Measurements from ENCODE around the gene ST6GAL1. TPM values are rescaled to one million over a fixed set of nuclear protein-coding genes. Genes with fewer than 3 reads are reported as not detected.
A peak's percentile ranks its signal among the peaks of the same experiment; 100 is the strongest.

The ST6GAL1 gene
- total and polyA plus RNA-seq, 10 of the 15 experiments (the other 5 are each of a cell fraction or from before 2014, with no cell fraction given): 74.2 to 248 (median 149) TPM

DNA sequence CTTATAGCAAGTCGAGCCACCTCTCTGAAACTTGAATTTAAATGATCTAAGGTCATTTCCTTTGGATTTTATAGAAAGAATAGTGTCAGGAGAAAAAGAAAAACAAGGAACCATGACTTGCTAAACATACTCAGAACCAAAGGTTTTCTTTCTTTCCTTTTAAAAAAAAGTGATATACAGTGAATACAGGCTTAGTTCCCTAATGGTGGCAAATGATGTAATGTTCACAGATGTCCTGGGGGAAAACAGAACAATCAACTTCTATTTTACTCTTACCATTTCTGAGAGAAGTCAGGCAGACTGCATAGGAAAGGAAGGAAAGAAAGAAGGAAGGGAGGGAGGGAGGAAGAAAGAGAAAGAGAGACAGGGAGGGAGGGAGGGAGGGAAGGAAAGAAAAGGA lies 56.5 kb downstream of the ST6GAL1 start:
- H4K20me1 ChIP-seq (ENCODE audit: control insufficient read depth, insufficient read depth): no peaks in the 10 kb centered on the region
- H3K4me3 ChIP-seq: no peak overlapping the region
- in situ Hi-C loops (cut with MboI) (no loop called here), intact Hi-C loops (cut with micrococcal nuclease; ENCODE audit: unreplicated experiment) (loop anchor here (5.0 kb wide), 2 partner anchors 40 to 55 kb away; partner anchors contain the start of gene ST6GAL1)
- SMC1A ChIA-PET (ENCODE audit: uncharacterized antibody, unreplicated experiment): interaction anchor here (1.0 to 5.6 kb wide), 2 partner anchors 54 to 78 kb away, joined by 3 to 42 read pairs; no protein-coding TSS in a partner anchor
- 0% methylated on average over 1 of the region's 1 CpG for WGBS (ENCODE audit: insufficient coverage, insufficient replicate concordance, low lambda C conversion rate, missing lambda C conversion rate)
- H3K4me1 ChIP-seq (ENCODE audit: control insufficient read depth, insufficient read depth, low read length): peaks cover 53% of the 10 kb centered on the region
- H3K4me2 ChIP-seq (ENCODE audit: control insufficient read depth, insufficient read depth): peak overlapping the region; percentile 81
- peak overlapping the region; percentile 53 for H3K9ac ChIP-seq (ENCODE audit: control insufficient read depth, insufficient read depth, low read length)
- no TSS peak for BruUV-seq (replicated peaks)
- DNase-seq (ENCODE audit: low read depth, low spot score) (no peak), ATAC-seq (no peak), FAIRE-seq (no peak)
- CTCF ChIA-PET: no interaction called here
- TF ChIP-seq ATF7 (IDR thresholded peaks at IDR 0.05; ENCODE audit: low read depth) (0 out of 2 replicates have a peak, but pooled peaks have one; percentile 36), EGR1 (IDR thresholded peaks at IDR 0.05; ENCODE audit: borderline replicate concordance in 1 of 2, low read depth in 2 of 2, low read length in 2 of 2) (no peak)
- RAD21 ChIA-PET (ENCODE audit: unreplicated experiment): interaction anchor here (1.3 to 1.6 kb wide), 2 partner anchors 35 to 57 kb away, joined by 4 to 5 read pairs; no protein-coding TSS in a partner anchor
- H3K27ac ChIP-seq (ENCODE audit: control insufficient read depth, insufficient read depth): peak overlapping the region; percentile 82
- POLR2A ChIA-PET: no interaction called here
- H2AFZ ChIP-seq (ENCODE audit: control insufficient read depth, low read depth, low read length): peak overlapping the region; percentile 51
- H3K36me3 ChIP-seq (ENCODE audit: control insufficient read depth in 2 of 2, insufficient read depth in 2 of 2, low read length in 1 of 2): peaks cover 0 to 9% of the 10 kb centered on the region in 2 experiments; a peak in 3 of 4 replicates
- H3K9me3 ChIP-seq (replicated peaks; ENCODE audit: control insufficient read depth, insufficient read depth, low read length): peaks cover 3% of the 10 kb centered on the region; the same call in 1 of the 3 replicates
- peaks cover 25% of the 10 kb centered on the region for H3K79me2 ChIP-seq (ENCODE audit: control insufficient read depth, insufficient read depth, low read length)
- no peaks in the 10 kb centered on the region for H3K27me3 ChIP-seq (replicated peaks in 1 of 2; ENCODE audit: control insufficient read depth in 2 of 2, insufficient read depth in 2 of 2, low read length in 1 of 2)

- Histone ChIP-seq H3K4me2 (ENCODE audit: control insufficient read depth, insufficient read depth) (peak overlapping the region; percentile 58), H3K79me2 (ENCODE audit: control insufficient read depth, insufficient read depth, low read length) (peaks cover 35% of the 10 kb centered on the region), H3K9me3 (replicated peaks; ENCODE audit: control insufficient read depth, insufficient read depth, low read length) (peaks cover 3% of the 10 kb centered on the region; the same call in 1 of the 3 replicates), H3K27ac (ENCODE audit: control insufficient read depth, insufficient read depth) (peak overlapping the region; percentile 67), H3K4me1 (ENCODE audit: control insufficient read depth, insufficient read depth, low read length) (peaks cover 67% of the 10 kb centered on the region), H3K9ac (ENCODE audit: control insufficient read depth, insufficient read depth, low read length) (peak overlapping the region; percentile 24; the same call in 1 of the 2 replicates), H4K20me1 (ENCODE audit: control insufficient read depth, insufficient read depth) (no peaks in the 10 kb centered on the region), H3K4me3 (no peak overlapping the region), H3K27me3 (replicated peaks in 1 of 2; ENCODE audit: control insufficient read depth in 2 of 2, insufficient read depth in 2 of 2, low read length in 1 of 2) (no peaks in the 10 kb centered on the region), H3K36me3 (ENCODE audit: control insufficient read depth in 2 of 2, insufficient read depth in 2 of 2, low read length in 1 of 2) (peaks cover 0 to 9% of the 10 kb centered on the region in 2 experiments; a peak in 3 of 4 replicates), H2AFZ (ENCODE audit: control insufficient read depth, low read depth, low read length) (no peak overlapping the region)
- in situ Hi-C loops (cut with MboI): no loop called here
- FAIRE-seq: peak; percentile 31
- ChIA-PET CTCF (interaction anchor here (0.9 to 2.2 kb wide), 15 partner anchors 10 to 1045 kb away, joined by 3 to 10 read pairs (median 4); partner anchors contain the start of gene RPL39L), RAD21 (ENCODE audit: unreplicated experiment) (interaction anchor here (0.6 to 4.4 kb wide), 17 partner anchors 8 to 139 kb away, joined by 3 to 43 read pairs (median 6); no protein-coding TSS in a partner anchor), POLR2A (interaction anchor here (0.8 to 5.5 kb wide), 12 partner anchors 11 to 56 kb away, joined by 3 to 37 read pairs (median 6); no protein-coding TSS in a partner anchor), SMC1A (ENCODE audit: uncharacterized antibody, unreplicated experiment) (interaction anchor here (0.9 to 5.6 kb wide), 21 partner anchors 11 to 177 kb away, joined by 3 to 83 read pairs (median 4); no protein-coding TSS in a partner anchor)
- DNase-seq (ENCODE audit: low read depth, low spot score): no peak
- ATAC-seq: peak; percentile 81
- BruUV-seq (replicated peaks): no TSS peak
- intact Hi-C loops (cut with micrococcal nuclease; ENCODE audit: unreplicated experiment): loop anchor here (5.0 kb wide), 2 partner anchors 38 to 57 kb away; partner anchors contain the start of gene ST6GAL1
- 11% methylated on average over 3 of the region's 3 CpGs for WGBS (ENCODE audit: insufficient coverage, insufficient replicate concordance, low lambda C conversion rate, missing lambda C conversion rate)
- no peak for TF ChIP-seq PML (IDR thresholded peaks at IDR 0.05; ENCODE audit: low read length)
- no peak for TF ChIP-seq NFYA (IDR thresholded peaks at IDR 0.05; ENCODE audit: borderline replicate concordance, low read depth, low read length)
- no peak for TF ChIP-seq SRF (IDR thresholded peaks at IDR 0.05; ENCODE audit: low read depth in 2 of 2, low read length in 2 of 2)
- TF ChIP-seq JUND (IDR thresholded peaks at IDR 0.05; ENCODE audit: low read depth, low read length): 0 out of 2 replicates have a peak, but pooled peaks have one; percentile 21
- TF ChIP-seq ZBED1 (IDR thresholded peaks at IDR 0.05; ENCODE audit: borderline replicate concordance): no peak
- no peak for TF ChIP-seq RFX5 (IDR thresholded peaks at IDR 0.05; ENCODE audit: low read depth, low read length)
- no peak; the same call in 1 of the 2 replicates for TF ChIP-seq NR2F1 (conservative IDR thresholded peaks at IDR 0.05)
- 0 out of 2 replicates have a peak, but pooled peaks have one; percentile 25 for TF ChIP-seq TBL1XR1 (IDR thresholded peaks at IDR 0.05; ENCODE audit: low read depth, low read length)
- TF ChIP-seq GATAD2B (conservative IDR thresholded peaks at IDR 0.05; ENCODE audit: low read depth): no peak
- no peak for TF ChIP-seq CHD2 (IDR thresholded peaks at IDR 0.05; ENCODE audit: borderline replicate concordance, low read depth, low read length)
- TF ChIP-seq KDM1A (IDR thresholded peaks at IDR 0.05; ENCODE audit: borderline replicate concordance): no peak
- TF ChIP-seq SIX5 (IDR thresholded peaks at IDR 0.05; ENCODE audit: low read depth, low read length, severe bottlenecking): no peak
- TF ChIP-seq BCL11A (IDR thresholded peaks at IDR 0.05; ENCODE audit: low read depth, low read length): 0 out of 2 replicates have a peak, but pooled peaks have one; percentile 6
- no peak for TF ChIP-seq RBBP5 (conservative IDR thresholded peaks at IDR 0.05)
- TF ChIP-seq, protein P1, sequence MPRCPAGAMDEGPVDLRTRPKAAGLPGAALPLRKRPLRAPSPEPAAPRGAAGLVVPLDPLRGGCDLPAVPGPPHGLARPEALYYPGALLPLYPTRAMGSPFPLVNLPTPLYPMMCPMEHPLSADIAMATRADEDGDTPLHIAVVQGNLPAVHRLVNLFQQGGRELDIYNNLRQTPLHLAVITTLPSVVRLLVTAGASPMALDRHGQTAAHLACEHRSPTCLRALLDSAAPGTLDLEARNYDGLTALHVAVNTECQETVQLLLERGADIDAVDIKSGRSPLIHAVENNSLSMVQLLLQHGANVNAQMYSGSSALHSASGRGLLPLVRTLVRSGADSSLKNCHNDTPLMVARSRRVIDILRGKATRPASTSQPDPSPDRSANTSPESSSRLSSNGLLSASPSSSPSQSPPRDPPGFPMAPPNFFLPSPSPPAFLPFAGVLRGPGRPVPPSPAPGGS (IDR thresholded peaks at IDR 0.05; ENCODE audit: borderline replicate concordance, insufficient read depth, low read depth, low read length, poor library complexity, severe bottlenecking): no peak
These were observed 58.5 kb downstream of the ST6GAL1 start for GRCh38 chr3:186988806-186989205.

Data from GM12878 (cell line).